RWPE1 (cell line): ENCODE measurements around the gene HRH3.

Source experiments
- CTCF ChIA-PET: fragments of 350-600 bp; sonication (Branson Sonifier 250); formaldehyde crosslinking; extraction: SDS; loops from one replicate; lab custom pipeline; 2021; lab: Yijun Ruan, JAX
- POLR2A ChIA-PET: fragments of 400-600 bp; formaldehyde crosslinking; extraction: SDS; loops from one replicate; lab custom pipeline; 2020; ENCODE audit warnings: antibody characterized with exemption; ENCODE audit not compliant: low non-redundant PET; lab: Yijun Ruan, JAX
- DNase-seq: peaks from one replicate; pipeline ENCODE4 v3.0.0; 2012; ENCODE audit warnings: low spot score
- H3K27ac ChIP-seq: fragments of 450-650 bp; 2 replicates; pipeline ENCODE4 v1.5.1; 2017
- TF ChIP-seq, protein P1 (sequence below): fragments of 450-650 bp; conservative IDR thresholded peaks from 2 replicates; pipeline ENCODE4 v1.5.1; 2017; ENCODE audit warnings: low read depth, mild to moderate bottlenecking

HRH3 gene

DNA sequence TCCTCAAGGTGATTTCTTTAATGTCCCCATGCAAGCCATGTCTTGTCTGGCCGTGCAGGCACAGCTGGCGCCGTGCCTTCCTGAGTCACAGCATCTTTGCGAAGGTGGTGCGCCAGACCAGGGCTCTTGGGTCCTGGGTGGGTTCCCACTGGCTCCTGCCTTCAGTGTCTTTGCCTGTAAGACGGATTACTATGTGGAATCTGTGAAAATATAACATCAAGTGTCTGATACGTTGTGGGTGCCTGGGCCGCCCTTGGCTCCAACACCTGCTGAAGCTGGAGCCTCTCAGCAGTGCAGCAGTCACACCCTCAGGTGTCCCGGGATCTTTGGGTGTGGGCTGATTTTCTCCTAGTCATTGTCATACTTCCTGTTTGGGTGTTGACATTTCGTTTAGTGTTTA lies 21.4 kb upstream of the HRH3 start:
- H3K27ac ChIP-seq: peak overlapping the region; percentile 72
- peak; percentile 68 for DNase-seq
- TF ChIP-seq, protein P1, sequence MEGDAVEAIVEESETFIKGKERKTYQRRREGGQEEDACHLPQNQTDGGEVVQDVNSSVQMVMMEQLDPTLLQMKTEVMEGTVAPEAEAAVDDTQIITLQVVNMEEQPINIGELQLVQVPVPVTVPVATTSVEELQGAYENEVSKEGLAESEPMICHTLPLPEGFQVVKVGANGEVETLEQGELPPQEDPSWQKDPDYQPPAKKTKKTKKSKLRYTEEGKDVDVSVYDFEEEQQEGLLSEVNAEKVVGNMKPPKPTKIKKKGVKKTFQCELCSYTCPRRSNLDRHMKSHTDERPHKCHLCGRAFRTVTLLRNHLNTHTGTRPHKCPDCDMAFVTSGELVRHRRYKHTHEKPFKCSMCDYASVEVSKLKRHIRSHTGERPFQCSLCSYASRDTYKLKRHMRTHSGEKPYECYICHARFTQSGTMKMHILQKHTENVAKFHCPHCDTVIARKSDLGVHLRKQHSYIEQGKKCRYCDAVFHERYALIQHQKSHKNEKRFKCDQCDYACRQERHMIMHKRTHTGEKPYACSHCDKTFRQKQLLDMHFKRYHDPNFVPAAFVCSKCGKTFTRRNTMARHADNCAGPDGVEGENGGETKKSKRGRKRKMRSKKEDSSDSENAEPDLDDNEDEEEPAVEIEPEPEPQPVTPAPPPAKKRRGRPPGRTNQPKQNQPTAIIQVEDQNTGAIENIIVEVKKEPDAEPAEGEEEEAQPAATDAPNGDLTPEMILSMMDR: no peak
- ChIA-PET CTCF (interaction anchor here (0.6 to 1.2 kb wide), 3 partner anchors 13 to 82 kb away, joined by 3 to 6 read pairs (median 4); no protein-coding TSS in a partner anchor), POLR2A (interaction anchor here (0.7 kb wide), 1 partner anchor 120 kb away, joined by 3 read pairs; no protein-coding TSS in a partner anchor)

DNA sequence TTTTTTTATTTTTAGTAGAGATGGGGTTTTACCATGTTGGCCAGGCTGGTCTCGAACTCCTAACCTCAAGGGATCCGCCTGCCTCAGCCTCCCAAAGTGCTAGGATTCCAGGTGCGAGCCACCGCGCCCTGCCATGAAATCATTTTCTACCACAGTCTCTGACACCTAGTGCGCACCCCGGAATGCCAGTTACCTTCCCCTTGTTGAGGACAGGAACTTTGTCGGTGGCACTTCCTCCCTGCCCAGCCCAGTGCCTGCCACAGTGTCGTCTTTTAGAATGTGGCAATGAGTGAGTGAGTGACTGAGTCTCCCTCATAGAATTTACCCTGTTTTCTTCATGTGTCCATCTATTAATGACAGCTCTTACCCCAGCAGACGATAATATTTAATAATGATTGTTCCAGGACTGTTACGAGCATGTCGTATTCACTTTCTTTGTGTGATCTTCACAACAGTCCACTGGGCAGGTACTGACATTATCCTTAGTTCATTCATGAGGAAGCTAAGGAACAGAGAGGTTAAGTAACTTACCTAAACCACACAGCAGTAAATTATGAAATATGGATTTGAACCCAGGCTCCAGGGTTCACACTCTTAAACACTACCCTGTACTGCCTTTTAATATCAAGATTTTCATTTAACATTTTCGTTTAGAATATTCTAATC lies 20.1 kb upstream of the HRH3 start:
- POLR2A ChIA-PET: interaction anchor here (1.1 kb wide), 1 partner anchor 53 kb away, joined by 3 read pairs; no protein-coding TSS in a partner anchor
- DNase-seq: no peak
- CTCF ChIA-PET: interaction anchor here (1.1 kb wide), 1 partner anchor 31 kb away, joined by 4 read pairs; no protein-coding TSS in a partner anchor
- TF ChIP-seq, protein P1: no peak
- H3K27ac ChIP-seq: peak overlapping the region; percentile 77

DNA sequence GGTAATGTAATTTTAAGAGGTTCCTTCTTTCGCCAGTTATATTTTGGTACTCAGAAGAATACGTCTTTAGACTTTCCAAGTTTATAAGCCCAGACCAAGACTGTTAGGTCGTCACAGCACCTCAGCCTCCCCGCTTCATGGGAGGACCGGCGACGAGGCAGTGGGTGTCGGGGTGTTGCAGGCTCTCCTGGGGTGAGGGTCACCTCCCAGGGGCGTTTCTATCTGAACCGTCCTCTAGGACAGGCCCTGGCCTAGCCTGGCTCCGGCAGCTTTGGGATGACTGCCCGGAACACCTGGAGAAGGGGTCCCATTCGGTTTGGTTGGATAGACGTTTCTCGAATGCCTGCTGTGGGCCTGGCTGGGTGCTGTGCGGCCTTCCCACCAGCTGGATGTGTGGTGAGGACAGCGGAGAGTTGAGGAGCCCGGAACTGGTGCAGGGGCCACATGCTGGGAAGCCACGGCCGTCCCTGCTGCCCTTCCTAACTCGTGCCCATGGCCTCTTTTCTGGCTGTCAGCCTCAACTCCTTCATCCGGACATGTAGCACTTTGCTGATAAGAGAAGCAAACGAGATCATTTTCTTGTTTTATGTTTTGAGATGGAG lies 19.3 kb upstream of the HRH3 start:
- POLR2A ChIA-PET: no interaction called here
- peak overlapping the region; percentile 77 for H3K27ac ChIP-seq
- DNase-seq: peak; percentile 49
- CTCF ChIA-PET: interaction anchor here (1.1 kb wide), 1 partner anchor 30 kb away, joined by 4 read pairs; no protein-coding TSS in a partner anchor
- TF ChIP-seq, protein P1: no peak

DNA sequence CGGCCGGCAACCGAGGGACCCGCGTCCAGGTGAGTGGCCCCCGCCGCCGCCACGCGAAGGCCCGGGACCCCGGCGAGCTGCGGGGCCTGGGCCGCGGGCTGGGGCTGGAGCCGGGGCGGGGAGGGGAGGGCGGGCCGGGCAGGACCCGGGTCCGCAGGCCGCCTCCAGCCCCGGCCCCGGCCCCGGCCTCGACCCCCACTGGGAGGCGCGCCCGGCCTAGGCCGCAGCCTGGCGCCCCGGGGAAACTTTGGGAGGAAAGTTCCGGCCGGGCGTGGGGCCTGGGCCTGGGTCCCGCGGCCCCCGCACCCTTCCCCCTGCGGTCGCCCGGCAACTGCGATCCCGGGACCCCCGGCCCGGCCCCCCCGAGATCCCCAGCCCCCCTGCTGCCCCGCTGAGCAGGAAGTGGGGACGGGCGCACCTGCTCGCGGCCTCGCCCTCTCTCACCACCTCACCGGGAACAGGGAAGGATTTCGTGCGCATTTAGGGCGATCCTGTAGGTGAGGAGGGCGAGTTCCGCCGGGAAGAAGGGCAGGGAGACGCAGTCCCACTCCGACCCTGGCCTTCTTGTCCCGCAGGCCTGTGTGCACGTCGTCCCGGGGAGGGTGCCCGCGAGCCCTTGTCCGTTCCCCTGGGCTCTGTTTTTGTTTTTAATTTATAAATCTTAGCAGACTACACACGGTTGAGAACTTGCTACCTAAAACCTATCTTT lies 18.6 kb upstream of the HRH3 start:
- H3K27ac ChIP-seq: peak overlapping the region; percentile 77
- CTCF ChIA-PET: interaction anchor here (0.6 to 1.1 kb wide), 2 partner anchors 30 to 953 kb away, joined by 3 to 4 read pairs; no protein-coding TSS in a partner anchor

DNA sequence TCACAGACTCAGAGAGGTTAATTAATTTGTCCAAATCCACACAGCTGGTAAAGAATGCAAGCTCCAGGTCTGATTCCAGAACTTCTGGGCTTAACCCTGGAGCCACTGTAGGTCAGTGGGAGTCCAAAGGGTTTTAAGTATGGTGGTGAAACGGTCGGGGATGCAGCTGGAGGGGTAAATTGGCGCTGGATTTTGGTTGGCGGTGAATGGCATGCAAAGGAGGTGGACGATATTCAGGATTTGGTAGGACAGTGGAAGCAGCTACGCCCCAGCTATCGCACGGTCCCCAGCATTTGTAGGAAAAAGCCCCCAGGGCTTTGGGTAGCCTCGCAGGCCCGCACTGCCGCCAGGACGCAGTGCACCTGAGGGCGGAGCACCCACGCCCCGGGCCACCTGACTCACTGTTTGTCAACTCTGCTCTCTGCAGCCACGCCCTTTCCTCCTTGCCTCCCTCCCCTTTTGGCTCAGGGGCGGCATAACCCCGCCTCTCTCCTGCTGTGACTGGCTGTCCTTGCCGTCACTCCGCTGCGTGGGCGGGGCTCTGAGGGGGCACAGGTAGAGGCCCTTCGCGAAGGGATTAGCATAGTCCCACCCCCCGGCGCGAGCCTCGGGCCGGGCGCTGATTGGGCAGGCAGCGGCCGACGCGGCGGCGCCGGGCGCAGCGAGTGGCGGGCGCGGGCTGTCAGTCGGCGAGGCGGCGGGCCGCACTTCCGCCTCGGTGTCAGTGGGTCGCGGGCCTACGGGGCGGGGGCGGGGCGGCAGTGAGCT lies 17.9 kb upstream of the HRH3 start, which contains the start of gene OSBPL2:
Gene OSBPL2, plus strand, starts transcription at position 721 of the 768 bp plus-strand sequence. CDS start 17,664 bp downstream, outside the sequence.
- ChIA-PET POLR2A (no interaction called here), CTCF (interaction anchor here (0.6 to 0.7 kb wide), 2 partner anchors 954 to 1531 kb away, joined by 3 read pairs; no protein-coding TSS in a partner anchor)
- peak; percentile 100 for DNase-seq
- peak within 1 kb of the TSS; percentile 77 for H3K27ac ChIP-seq
- TF ChIP-seq, protein P1: no peak

More for the DNA sequence above, 18.6 kb upstream of the HRH3 start:
- DNase-seq: peak; percentile 78
- POLR2A ChIA-PET: no interaction called here
- TF ChIP-seq, protein P1: no peak
